Esophagus muscularis mucosa (tissue), 4 donors: Measurements from ENCODE around the gene AHSG. TPM values are rescaled to one million over a fixed set of nuclear protein-coding genes. Genes with fewer than 3 reads are reported as not detected.

Experiments used
- DNase-seq: peaks from one replicate; pipeline ENCODE4 v3.0.0-alpha.2; 2017; ENCODE audit errors: extremely low spot score
- H3K27ac ChIP-seq, 4 donors: fragments of 200-600 bp; sonication (generic); replicated peaks in 1 of 4; 1 replicate in 3 of 4; 2 replicates in 1 of 4; pipeline ENCODE4 v1.5.1; 2016 to 2019; ENCODE audit warnings: mild to moderate bottlenecking in 1 of 4
- H3K27me3 ChIP-seq, 4 donors: fragments of 200-600 bp; sonication (generic); one replicate each; pipeline versions ENCODE4 v1.5.1 to v1.6.0; 2016 to 2019
- H3K36me3 ChIP-seq, 4 donors: fragments of 200-600 bp; sonication (generic); one replicate each; pipeline ENCODE4 v1.5.1; 2016 to 2019
- H3K4me1 ChIP-seq, 4 donors: fragments of 200-600 bp; sonication (generic); one replicate each; pipeline ENCODE4 v1.5.1; 2016 to 2019
- H3K4me3 ChIP-seq, 4 donors: fragments of 200-600 bp; sonication (generic); 1 replicate in 2 of 4; 2 replicates in 2 of 4; pipeline ENCODE4 v1.5.1; 2016 to 2019; ENCODE audit warnings: mild to moderate bottlenecking in 4 of 4, moderate library complexity in 1 of 4
- H3K9me3 ChIP-seq, 4 donors: fragments of 200-600 bp; sonication (generic); 1 replicate in 3 of 4; 2 replicates in 1 of 4; pipeline ENCODE4 v1.5.1; 2016 to 2019
- EP300 ChIP-seq: sonication (generic); formaldehyde crosslinking; IDR thresholded peaks from one replicate; pipeline ENCODE4 v1.6.1; 2017; ENCODE audit warnings: antibody characterized with exemption
- POLR2A ChIP-seq: fragments of 450-650 bp; IDR thresholded peaks from one replicate; pipeline ENCODE4 v1.6.1; 2017; ENCODE audit warnings: antibody characterized with exemption, moderate library complexity, mild to moderate bottlenecking, low read depth
- POLR2AphosphoS5 ChIP-seq, 2 donors: sonication (generic); formaldehyde crosslinking; IDR thresholded peaks; one replicate each; pipeline ENCODE4 v1.6.1; 2017; ENCODE audit warnings: antibody characterized with exemption in 2 of 2
- WGBS: methylation state at CpG from one replicate; pipeline ENCODE4 v1.1.5; 2018; 5-methylcytosine and 5-hydroxymethylcytosine counted together
- intact Hi-C: fragments of 100-400 bp; cut with DNase I; formaldehyde crosslinking; loops from one replicate; pipeline ENCODE4 v1.15.1; 2023
- total RNA-seq, 4 donors: library from RNA; depleted of rRNA; stranded (reverse); fragments of >200 nt; gene quantifications; one replicate each; pipeline versions ENCODE4 v1.1.0 to v1.2.1, GENCODE V29; 2016
- TF ChIP-seq, protein P1 (sequence below), 3 experiments: fragments of 200-600 bp in 2 of 3; fragments of 450-650 bp in 1 of 3; sonication (generic) in 2 of 3; IDR thresholded peaks; one replicate each; pipeline ENCODE4 v1.5.1; 2017 to 2019; ENCODE audit warnings: antibody characterized with exemption in 3 of 3, mild to moderate bottlenecking in 2 of 3, moderate library complexity in 1 of 3

Gene AHSG
- total RNA-seq, 4 donors from 2014 or later = not detected

DNA sequence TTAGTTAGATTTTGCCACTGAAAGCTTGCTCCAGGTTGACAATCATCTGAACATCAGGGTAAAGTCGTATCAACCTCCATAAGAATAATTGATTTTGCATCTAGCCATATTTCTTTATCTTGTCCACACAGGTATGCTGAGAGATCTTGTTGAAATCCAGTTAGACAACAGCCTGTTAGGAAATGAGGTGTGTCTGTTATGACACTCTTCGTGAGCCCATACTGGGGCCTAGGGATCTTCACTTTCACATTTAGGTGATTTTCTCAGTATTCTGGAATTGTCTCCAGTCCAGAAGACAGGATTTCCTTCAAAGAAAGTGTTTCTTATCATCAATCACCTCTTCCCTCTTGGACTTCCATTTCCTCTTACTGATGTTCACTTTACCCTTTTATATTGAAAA lies 24.2 kb upstream of the AHSG start:
- intact Hi-C loops = no loop called here
- no peak for DNase-seq
- no peak overlapping the region for H3K27ac ChIP-seq
- WGBS = 69% methylated on average over 2 of the region's 2 CpGs
- peaks cover 12 to 30% (median 27%) of the 10 kb centered on the region in 4 donors for H3K36me3 ChIP-seq
- H3K4me3 ChIP-seq = no peak overlapping the region
- no peaks in the 10 kb centered on the region for H3K9me3 ChIP-seq
- TF ChIP-seq, protein P1, sequence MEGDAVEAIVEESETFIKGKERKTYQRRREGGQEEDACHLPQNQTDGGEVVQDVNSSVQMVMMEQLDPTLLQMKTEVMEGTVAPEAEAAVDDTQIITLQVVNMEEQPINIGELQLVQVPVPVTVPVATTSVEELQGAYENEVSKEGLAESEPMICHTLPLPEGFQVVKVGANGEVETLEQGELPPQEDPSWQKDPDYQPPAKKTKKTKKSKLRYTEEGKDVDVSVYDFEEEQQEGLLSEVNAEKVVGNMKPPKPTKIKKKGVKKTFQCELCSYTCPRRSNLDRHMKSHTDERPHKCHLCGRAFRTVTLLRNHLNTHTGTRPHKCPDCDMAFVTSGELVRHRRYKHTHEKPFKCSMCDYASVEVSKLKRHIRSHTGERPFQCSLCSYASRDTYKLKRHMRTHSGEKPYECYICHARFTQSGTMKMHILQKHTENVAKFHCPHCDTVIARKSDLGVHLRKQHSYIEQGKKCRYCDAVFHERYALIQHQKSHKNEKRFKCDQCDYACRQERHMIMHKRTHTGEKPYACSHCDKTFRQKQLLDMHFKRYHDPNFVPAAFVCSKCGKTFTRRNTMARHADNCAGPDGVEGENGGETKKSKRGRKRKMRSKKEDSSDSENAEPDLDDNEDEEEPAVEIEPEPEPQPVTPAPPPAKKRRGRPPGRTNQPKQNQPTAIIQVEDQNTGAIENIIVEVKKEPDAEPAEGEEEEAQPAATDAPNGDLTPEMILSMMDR (IDR thresholded peaks at IDR 0.05) = no peak
- TF ChIP-seq POLR2AphosphoS5 (IDR thresholded peaks at IDR 0.05) (no peak), POLR2A (no peak), EP300 (no peak)
- H3K4me1 ChIP-seq = no peaks in the 10 kb centered on the region
- no peaks in the 10 kb centered on the region for H3K27me3 ChIP-seq

DNA sequence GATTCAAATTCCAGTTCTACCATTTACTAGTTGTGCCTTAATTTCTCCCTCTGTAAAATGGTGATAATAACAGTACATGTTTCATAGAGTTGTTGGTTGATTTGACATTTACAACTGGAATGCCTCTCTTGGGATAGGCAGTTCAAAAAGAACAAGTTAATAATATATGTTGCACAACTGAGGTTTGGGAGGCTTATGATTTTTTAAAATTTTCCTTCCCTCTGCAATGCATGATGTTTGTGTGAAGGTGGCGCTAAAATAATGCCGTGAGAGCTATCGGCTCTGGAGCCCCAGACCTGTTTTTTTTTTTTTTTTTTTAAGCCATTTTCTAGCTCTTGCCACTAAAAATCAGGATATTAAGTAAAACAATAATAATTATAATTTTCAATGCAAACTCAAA lies 23.7 kb upstream of the AHSG start:
- Histone ChIP-seq H3K4me1 (no peaks in the 10 kb centered on the region), H3K27me3 (no peaks in the 10 kb centered on the region), H3K9me3 (no peaks in the 10 kb centered on the region), H3K36me3 (peaks cover 7 to 25% (median 23%) of the 10 kb centered on the region in 4 donors), H3K27ac (no peak overlapping the region), H3K4me3 (no peak overlapping the region)
- no peak for TF ChIP-seq POLR2A
- TF ChIP-seq, protein P1 (IDR thresholded peaks at IDR 0.05) = no peak
- TF ChIP-seq EP300 = no peak
- TF ChIP-seq POLR2AphosphoS5 (IDR thresholded peaks at IDR 0.05) = no peak
- intact Hi-C loops = no loop called here
- no peak for DNase-seq
- WGBS = 46% methylated on average over 3 of the region's 3 CpGs

DNA sequence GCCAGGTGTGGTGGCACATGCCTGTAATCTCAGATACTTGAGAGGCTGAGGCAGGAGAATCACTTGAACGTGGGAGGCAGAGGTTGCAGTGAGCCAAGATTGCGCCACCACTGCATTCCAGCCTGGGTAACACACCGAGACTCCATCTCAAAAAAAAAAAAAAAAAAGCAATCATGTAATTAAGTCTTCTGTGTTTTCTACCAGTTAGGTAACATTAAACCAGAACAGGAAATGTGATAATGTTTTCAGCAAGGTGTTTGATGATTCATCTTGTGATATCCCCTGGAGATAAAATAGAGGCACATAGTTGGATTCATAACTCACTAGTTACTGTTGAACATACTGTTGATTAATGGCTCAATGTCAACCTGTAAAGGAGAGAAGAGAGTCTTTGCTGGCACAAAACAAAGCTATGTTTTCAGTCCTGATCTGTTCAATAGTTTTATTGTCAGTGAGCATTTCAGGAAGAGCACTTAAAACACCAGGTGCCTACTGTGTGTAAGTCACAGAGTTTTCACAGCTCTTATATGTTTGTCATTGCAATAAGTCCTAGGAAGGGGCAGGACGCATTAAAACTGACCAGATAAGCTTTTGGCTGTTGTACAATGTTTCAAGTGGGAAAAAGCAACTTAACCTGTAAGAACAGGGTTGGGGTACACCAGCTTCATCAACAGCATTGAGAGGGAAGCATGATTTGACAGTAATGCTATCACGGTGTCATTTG lies 22.8 kb upstream of the AHSG start:
- intact Hi-C loops = no loop called here
- H3K27ac ChIP-seq = no peak overlapping the region
- DNase-seq = no peak
- H3K27me3 ChIP-seq = no peaks in the 10 kb centered on the region
- TF ChIP-seq POLR2A (no peak), EP300 (no peak), POLR2AphosphoS5 (IDR thresholded peaks at IDR 0.05) (no peak)
- TF ChIP-seq, protein P1 (IDR thresholded peaks at IDR 0.05) = no peak
- peaks cover 2 to 16% (median 14%) of the 10 kb centered on the region in 4 donors for H3K36me3 ChIP-seq
- no peaks in the 10 kb centered on the region for H3K9me3 ChIP-seq
- 68% methylated on average over 5 of the region's 5 CpGs for WGBS
- no peaks in the 10 kb centered on the region for H3K4me1 ChIP-seq
- no peak overlapping the region for H3K4me3 ChIP-seq

DNA sequence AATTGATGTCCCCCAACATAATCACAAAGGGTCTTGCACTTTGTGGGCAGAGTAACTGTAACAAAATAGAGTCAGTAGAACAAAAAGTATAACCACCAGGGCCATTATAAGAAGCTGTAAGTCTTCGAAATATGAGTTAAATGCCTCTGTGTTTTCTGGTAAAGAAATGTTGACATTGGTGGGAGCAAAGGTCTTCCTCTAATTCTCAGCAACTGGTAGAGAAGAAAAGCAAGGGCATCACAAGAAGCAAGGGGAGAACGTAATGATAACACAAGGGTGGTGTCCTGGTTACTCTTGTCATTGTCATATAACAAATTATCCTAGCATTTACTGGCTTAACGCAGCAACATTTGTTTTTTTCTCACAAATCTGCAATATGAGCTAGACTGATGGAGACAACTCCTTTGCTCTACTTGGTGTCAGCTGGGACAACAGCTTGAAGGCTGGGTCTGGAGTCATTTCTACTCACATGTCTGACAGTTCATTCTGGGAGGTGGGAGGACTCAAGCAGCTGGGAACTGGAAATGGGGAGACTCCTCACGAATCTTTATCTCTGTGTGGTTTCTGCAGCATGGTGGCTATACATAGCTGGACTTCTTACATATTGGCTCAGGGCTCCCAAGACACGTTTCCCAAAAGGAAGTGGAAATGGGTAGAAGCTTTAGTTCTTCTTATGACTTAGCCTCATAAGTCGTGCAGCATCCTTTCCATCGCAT lies 22.1 kb upstream of the AHSG start:
- Histone ChIP-seq H3K9me3 (no peaks in the 10 kb centered on the region), H3K27me3 (no peaks in the 10 kb centered on the region), H3K36me3 (peaks cover 0 to 9% (median 6%) of the 10 kb centered on the region in 4 donors), H3K27ac (no peak overlapping the region), H3K4me3 (no peak overlapping the region), H3K4me1 (no peaks in the 10 kb centered on the region)
- WGBS = 67% methylated on average over 7 of the region's 7 CpGs
- intact Hi-C loops = no loop called here
- TF ChIP-seq POLR2AphosphoS5 (IDR thresholded peaks at IDR 0.05) = no peak
- TF ChIP-seq, protein P1 (IDR thresholded peaks at IDR 0.05) = no peak
- no peak for TF ChIP-seq EP300
- no peak for TF ChIP-seq POLR2A
- no peak for DNase-seq
